GM12878 (cell line): ENCODE measurements around the gene KIAA1328. TPM values are rescaled to one million over a fixed set of nuclear protein-coding genes. Genes with fewer than 3 reads are reported as not detected.

ENCODE experiments used
- ATAC-seq: fragments of 200-7000 bp; cut with Tn5 transposase; 3 replicates; pipeline ENCODE4 v1.9.1; 2020; ENCODE audit warnings: mild to moderate bottlenecking, moderate library complexity
- BruUV-seq: library from RNA; stranded (reverse); fragments of 400-500 nt; replicated peaks from 2 replicates; lab custom pipeline; 2021; lab: Mats Ljungman, UMichigan
- CTCF ChIA-PET: fragments of 300-600 bp; sonication (Branson Sonifier 250); formaldehyde crosslinking; extraction: SDS; loops from one replicate; lab custom pipeline; 2021; ENCODE audit warnings: inconsistent platforms; lab: Yijun Ruan, JAX
- POLR2A ChIA-PET: fragments of 350-600 bp; formaldehyde crosslinking; extraction: SDS; loops from one replicate; lab custom pipeline; 2021; ENCODE audit warnings: inconsistent platforms; lab: Charles Lee
- RAD21 ChIA-PET: fragments of 300-600 bp; sonication (Branson Sonifier 250); formaldehyde crosslinking; loops from one replicate; lab custom pipeline; 2023; ENCODE audit warnings: antibody characterized with exemption; ENCODE audit not compliant: unreplicated experiment; lab: Charles Lee
- SMC1A ChIA-PET: fragments of 300-600 bp; sonication (Branson Sonifier 250); formaldehyde crosslinking; loops from one replicate; lab custom pipeline; 2023; ENCODE audit not compliant: unreplicated experiment, uncharacterized antibody; lab: Charles Lee
- DNase-seq: peaks from one replicate; pipeline ENCODE4 v3.0.0-alpha.2; 2011; ENCODE audit warnings: low read depth, low spot score
- FAIRE-seq: peaks from 3 replicates; lab custom pipeline; 2011; peaks lifted over from hg19 to GRCh38; lab: Jason Lieb, UNC
- H2AFZ ChIP-seq: 2 replicates; pipeline ENCODE4 v1.6.0; 2011; ENCODE audit warnings: low read depth, low read length, control low read depth; ENCODE audit not compliant: control insufficient read depth
- H3K27ac ChIP-seq: 2 replicates; pipeline ENCODE4 v1.5.1; 2011; ENCODE audit warnings: control low read depth; ENCODE audit not compliant: control insufficient read depth, insufficient read depth
- H3K27me3 ChIP-seq, 2 experiments: replicated peaks in 1 of 2; 2 replicates each; pipeline versions ENCODE4 v1.6.0 to v1.6.1; 2011; ENCODE audit warnings: low read length in 1 of 2; ENCODE audit not compliant: control insufficient read depth in 2 of 2, insufficient read depth in 2 of 2
- H3K36me3 ChIP-seq, 2 experiments: 2 replicates each; pipeline ENCODE4 v1.5.1; 2011; ENCODE audit warnings: low read length in 1 of 2; ENCODE audit not compliant: control insufficient read depth in 2 of 2, insufficient read depth in 2 of 2
- H3K4me1 ChIP-seq: 2 replicates; pipeline ENCODE4 v1.6.1; 2011; ENCODE audit warnings: mild to moderate bottlenecking, low read length, moderate library complexity, mixed read lengths; ENCODE audit not compliant: control insufficient read depth, insufficient read depth
- H3K4me2 ChIP-seq: 2 replicates; pipeline ENCODE4 v1.6.0; 2011; ENCODE audit warnings: control low read depth; ENCODE audit not compliant: control insufficient read depth, insufficient read depth
- H3K4me3 ChIP-seq: fragments of 200-600 bp; sonication (generic); 2 replicates; pipeline ENCODE4 v1.5.1; 2016
- H3K79me2 ChIP-seq: 2 replicates; pipeline ENCODE4 v1.6.0; 2011; ENCODE audit warnings: low read length; ENCODE audit not compliant: control insufficient read depth, insufficient read depth
- H3K9ac ChIP-seq: 2 replicates; pipeline ENCODE4 v1.8.0; 2011; ENCODE audit warnings: low read length, control low read depth, mixed read lengths; ENCODE audit not compliant: control insufficient read depth, insufficient read depth
- H3K9me3 ChIP-seq: replicated peaks from 3 replicates; pipeline ENCODE4 v1.5.1; 2011; ENCODE audit warnings: mild to moderate bottlenecking, low read length; ENCODE audit not compliant: control insufficient read depth, insufficient read depth
- H4K20me1 ChIP-seq: 2 replicates; pipeline ENCODE4 v1.6.0; 2011; ENCODE audit not compliant: control insufficient read depth, insufficient read depth
- BMI1 ChIP-seq: fragments of 450-650 bp; IDR thresholded peaks from 2 replicates; pipeline ENCODE4 v1.6.1; 2016; ENCODE audit warnings: mild to moderate bottlenecking, moderate library complexity, borderline replicate concordance
- CHD4 ChIP-seq: fragments of 200-600 bp; sonication (generic); IDR thresholded peaks from 2 replicates; pipeline ENCODE4 v1.6.1; 2016; ENCODE audit warnings: mild to moderate bottlenecking
- HDGF ChIP-seq: fragments of 450-650 bp; IDR thresholded peaks from 2 replicates; pipeline ENCODE4 v1.6.1; 2016; ENCODE audit warnings: antibody characterized with exemption
- RBBP5 ChIP-seq: fragments of 200-600 bp; sonication (generic); conservative IDR thresholded peaks from 2 replicates; pipeline ENCODE4 v1.6.1; 2016
- SIX5 ChIP-seq: IDR thresholded peaks from 2 replicates; pipeline ENCODE4 v1.6.1; 2011; ENCODE audit warnings: mild to moderate bottlenecking, low read depth, low read length, moderate library complexity; ENCODE audit not compliant: severe bottlenecking
- SP1 ChIP-seq: IDR thresholded peaks from one replicate; pipeline ENCODE4 v1.6.1; 2011; ENCODE audit warnings: low read depth, low read length
- SREBF1 ChIP-seq: IDR thresholded peaks from 2 replicates; pipeline ENCODE4 v1.6.1; 2012; ENCODE audit warnings: mild to moderate bottlenecking, low read length
- SREBF2 ChIP-seq: IDR thresholded peaks from 2 replicates; pipeline ENCODE4 v1.6.1; 2012; ENCODE audit warnings: mild to moderate bottlenecking, low read length
- TCF12 ChIP-seq: IDR thresholded peaks from 2 replicates; pipeline ENCODE4 v1.6.1; 2011; ENCODE audit warnings: low read depth, mild to moderate bottlenecking, low read length
- YY1 ChIP-seq: IDR thresholded peaks from 2 replicates; pipeline ENCODE4 v1.6.1; 2011; ENCODE audit warnings: low read depth, mild to moderate bottlenecking, low read length
- ZNF274 ChIP-seq: IDR thresholded peaks from one replicate; pipeline ENCODE4 v1.8.0; 2011; ENCODE audit not compliant: insufficient read length, insufficient read depth
- ZNF592 ChIP-seq: fragments of 450-650 bp; IDR thresholded peaks from 2 replicates; pipeline ENCODE4 v1.6.1; 2017; ENCODE audit warnings: mild to moderate bottlenecking, moderate library complexity
- ZNF622 ChIP-seq: fragments of 450-650 bp; IDR thresholded peaks from 2 replicates; pipeline ENCODE4 v1.6.1; 2017; ENCODE audit warnings: mild to moderate bottlenecking, inconsistent platforms
- WGBS: methylation state at CpG from one replicate; pipeline ENCODE4 v1.1.6; 2016; ENCODE audit warnings: low lambda C conversion rate; ENCODE audit not compliant: insufficient replicate concordance, insufficient coverage; ENCODE audit errors: missing lambda C conversion rate; 5-methylcytosine and 5-hydroxymethylcytosine counted together
- in situ Hi-C: fragments of 300-500 bp; cut with MboI; formaldehyde crosslinking; loops from 9 replicates; pipeline ENCODE4 v1.14.3; 2018; ENCODE audit warnings: mixed read lengths
- intact Hi-C: fragments of 100-400 bp; cut with micrococcal nuclease; formaldehyde crosslinking; loops from one replicate; pipeline ENCODE4 v1.14.2; 2022; ENCODE audit not compliant: unreplicated experiment
- polyA plus RNA-seq, 11 experiments: library from polyadenylated mRNA; depleted of rRNA in 4 of 11; unstranded in 6 of 11; stranded (reverse) in 5 of 11; fragments of >200 nt; fragmentation: Nextera tagmentation in 4 of 11; fragmentation: Illumina TruSeq in 1 of 11; extraction: Ambion mirVana in 4 of 11; extraction: Trizol in 1 of 11; gene quantifications; 1 replicate in 1 of 11; 2 replicates in 10 of 11; pipeline versions ENCODE4 v1.2.1 to v1.2.3, GENCODE V29; 2011 to 2016; ENCODE audit warnings: inconsistent platforms in 2 of 11, missing spikeins in 2 of 11, low read depth in 1 of 11
- total RNA-seq, 4 experiments: library from RNA; depleted of rRNA in 3 of 4; stranded (reverse); fragments of >200 nt in 3 of 4; fragmentation: Illumina TruSeq in 1 of 4; extraction: Trizol in 1 of 4; gene quantifications; 2 replicates each; pipeline versions ENCODE4 v1.2.1 to v1.2.3, GENCODE V29; 2013 to 2021

The KIAA1328 gene
- total and polyA plus RNA-seq, 10 of the 15 experiments (the other 5 are each of a cell fraction or from before 2014, with no cell fraction given): 3.1 to 7.1 (median 4.6) TPM

GRCh38 chr18:36819621-36820020 lies 9.3 kb upstream of the KIAA1328 start:
- POLR2A ChIA-PET: no interaction called here
- TF ChIP-seq SP1 (no peak), SREBF2 (no peak), CHD4 (no peak), YY1 (no peak), SIX5 (no peak), SREBF1 (no peak), ZNF622 (no peak)
- RAD21 ChIA-PET: no interaction called here

GRCh38 chr18:36821681-36822080 lies 7.2 kb upstream of the KIAA1328 start:
- Histone ChIP-seq H3K9me3 (no peaks in the 10 kb centered on the region), H3K27ac (no peak overlapping the region), H3K79me2 (peaks cover 4% of the 10 kb centered on the region), H3K36me3 (peaks cover 4 to 5% of the 10 kb centered on the region in 2 experiments; a peak in 3 of 4 replicates), H3K9ac (no peak overlapping the region), H3K4me1 (no peaks in the 10 kb centered on the region; the same call in 1 of the 2 replicates), H4K20me1 (no peaks in the 10 kb centered on the region), H2AFZ (no peak overlapping the region), H3K27me3 (no peaks in the 10 kb centered on the region), H3K4me2 (no peak overlapping the region), H3K4me3 (no peak overlapping the region)
- RAD21 ChIA-PET: no interaction called here
- POLR2A ChIA-PET: interaction anchor here (1.4 kb wide), 1 partner anchor 9 kb away, joined by 3 read pairs; no protein-coding TSS in a partner anchor
- CTCF ChIA-PET: interaction anchor here (1.5 to 1.7 kb wide), 3 partner anchors 7 to 13 kb away, joined by 3 to 9 read pairs (median 7); partner anchors contain the start of genes KIAA1328 and TPGS2
- no peak for ATAC-seq
- in situ Hi-C loops (loop anchor here (25.0 kb wide), 1 partner anchor 1234 kb away; the partner anchor contains the start of gene GALNT1), intact Hi-C loops (no loop called here)
- DNase-seq: no peak
- no TSS peak for BruUV-seq
- WGBS: 99% methylated on average over 4 of the region's 4 CpGs
- SMC1A ChIA-PET: interaction anchor here (1.1 kb wide), 1 partner anchor 11 kb away, joined by 3 read pairs; no protein-coding TSS in a partner anchor
- no peak for FAIRE-seq
- TF ChIP-seq BMI1 (no peak), ZNF592 (no peak), RBBP5 (no peak), ZNF274 (no peak), TCF12 (no peak), HDGF (no peak)

More at GRCh38 chr18:36819621-36820020, 9.3 kb upstream of the KIAA1328 start:
- in situ Hi-C loops: loop anchor here (25.0 kb wide), 1 partner anchor 1232 kb away; the partner anchor contains the start of gene GALNT1
- Histone ChIP-seq H3K4me3 (no peak overlapping the region), H2AFZ (no peak overlapping the region), H3K9me3 (no peaks in the 10 kb centered on the region), H3K27ac (no peak overlapping the region), H3K27me3 (no peaks in the 10 kb centered on the region), H4K20me1 (no peaks in the 10 kb centered on the region), H3K4me2 (no peak overlapping the region), H3K36me3 (peaks cover 4 to 5% of the 10 kb centered on the region in 2 experiments; a peak in 3 of 4 replicates), H3K9ac (no peak overlapping the region), H3K4me1 (no peaks in the 10 kb centered on the region; the same call in 1 of the 2 replicates), H3K79me2 (no peaks in the 10 kb centered on the region)
- no TSS peak for BruUV-seq
- ChIA-PET SMC1A (interaction anchor here (1.5 kb wide), 1 partner anchor 15 kb away, joined by 4 read pairs; no protein-coding TSS in a partner anchor), CTCF (interaction anchor here (0.5 to 1.4 kb wide), 3 partner anchors 9 to 361 kb away, joined by 3 to 4 read pairs (median 3); no protein-coding TSS in a partner anchor)
- FAIRE-seq (no peak), DNase-seq (no peak), ATAC-seq (no peak)
- intact Hi-C loops: no loop called here
